Measurements from ENCODE around the gene GRM7. TPM values are rescaled to one million over a fixed set of nuclear protein-coding genes. Genes with fewer than 3 reads are reported as not detected.

Gene GRM7
- total and polyA plus RNA-seq, 9 donors = 0.18 to 0.85 (median 0.26) TPM; not detected in 3

DNA sequence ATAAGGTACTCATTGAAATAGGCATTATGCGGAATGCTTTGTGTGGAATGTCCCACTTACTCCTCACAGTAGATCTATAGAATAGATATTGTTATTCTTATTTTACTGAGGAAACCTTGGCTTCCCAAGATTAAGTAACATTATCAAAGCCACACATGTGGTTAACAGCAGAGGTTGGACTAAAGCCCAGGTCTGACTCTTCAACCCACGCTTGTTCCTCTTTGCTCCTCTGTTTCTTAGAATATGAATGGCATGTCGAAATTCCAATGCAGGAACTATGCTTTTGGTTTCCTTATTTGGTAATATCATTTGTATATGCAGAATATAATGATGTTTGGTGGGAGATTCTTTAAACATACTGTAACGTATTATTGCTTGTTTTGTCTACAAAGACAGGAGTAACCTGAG, 821.9 kb downstream of the GRM7 start:
- TF ChIP-seq, protein P1, sequence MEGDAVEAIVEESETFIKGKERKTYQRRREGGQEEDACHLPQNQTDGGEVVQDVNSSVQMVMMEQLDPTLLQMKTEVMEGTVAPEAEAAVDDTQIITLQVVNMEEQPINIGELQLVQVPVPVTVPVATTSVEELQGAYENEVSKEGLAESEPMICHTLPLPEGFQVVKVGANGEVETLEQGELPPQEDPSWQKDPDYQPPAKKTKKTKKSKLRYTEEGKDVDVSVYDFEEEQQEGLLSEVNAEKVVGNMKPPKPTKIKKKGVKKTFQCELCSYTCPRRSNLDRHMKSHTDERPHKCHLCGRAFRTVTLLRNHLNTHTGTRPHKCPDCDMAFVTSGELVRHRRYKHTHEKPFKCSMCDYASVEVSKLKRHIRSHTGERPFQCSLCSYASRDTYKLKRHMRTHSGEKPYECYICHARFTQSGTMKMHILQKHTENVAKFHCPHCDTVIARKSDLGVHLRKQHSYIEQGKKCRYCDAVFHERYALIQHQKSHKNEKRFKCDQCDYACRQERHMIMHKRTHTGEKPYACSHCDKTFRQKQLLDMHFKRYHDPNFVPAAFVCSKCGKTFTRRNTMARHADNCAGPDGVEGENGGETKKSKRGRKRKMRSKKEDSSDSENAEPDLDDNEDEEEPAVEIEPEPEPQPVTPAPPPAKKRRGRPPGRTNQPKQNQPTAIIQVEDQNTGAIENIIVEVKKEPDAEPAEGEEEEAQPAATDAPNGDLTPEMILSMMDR (IDR thresholded peaks at IDR 0.05) = no peak
- TF ChIP-seq POLR2A (IDR thresholded peaks at IDR 0.05) (no peak), EP300 (IDR thresholded peaks at IDR 0.05) (no peak)
- H3K9me3 ChIP-seq = no peaks in the 10 kb centered on the region
- H3K36me3 ChIP-seq = no peaks in the 10 kb centered on the region
- DNase-seq = peak in 1 of 5 donors; percentile 34
- intact Hi-C loops (cut with DNase I) = no loop called here
- H3K27me3 ChIP-seq = no peaks in the 10 kb centered on the region
- no peaks in the 10 kb centered on the region for H3K4me1 ChIP-seq (ENCODE audit: insufficient read depth)
- no peak overlapping the region for H3K27ac ChIP-seq
- 3 to 15% (median 5%) methylated on average over 4 of the region's 4 CpGs for WGBS, 3 donors
- H3K4me3 ChIP-seq = no peak overlapping the region

DNA sequence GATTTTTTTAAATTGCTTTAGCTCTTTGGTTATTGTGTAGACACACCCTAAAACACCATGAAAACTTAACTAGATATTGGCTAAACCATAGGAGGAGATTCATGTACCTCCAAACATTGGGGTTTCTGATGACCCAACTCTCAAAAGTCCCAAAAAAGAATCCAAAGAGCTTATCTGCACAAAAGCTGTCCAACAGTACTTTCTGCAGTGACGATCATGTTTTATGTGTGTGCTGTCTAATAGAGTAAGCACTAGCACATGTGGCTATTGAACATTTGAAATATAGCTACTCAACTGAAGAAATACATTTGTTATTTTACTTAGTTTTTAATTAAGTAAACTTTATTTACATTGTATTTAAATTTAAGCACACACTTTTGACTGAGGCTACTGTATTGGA, 822.5 kb downstream of the GRM7 start:
- no peak for TF ChIP-seq EP300 (IDR thresholded peaks at IDR 0.05)
- TF ChIP-seq POLR2A (IDR thresholded peaks at IDR 0.05) = no peak
- TF ChIP-seq, protein P1 (IDR thresholded peaks at IDR 0.05) = no peak
- intact Hi-C loops (cut with DNase I) = no loop called here
- Histone ChIP-seq H3K27ac (no peak overlapping the region), H3K4me1 (ENCODE audit: insufficient read depth) (no peaks in the 10 kb centered on the region), H3K9me3 (no peaks in the 10 kb centered on the region), H3K36me3 (no peaks in the 10 kb centered on the region), H3K4me3 (no peak overlapping the region), H3K27me3 (no peaks in the 10 kb centered on the region)
- no peak for DNase-seq
- 4 to 23% (median 16%) methylated on average over 1 of the region's 1 CpG for WGBS, 3 donors

DNA sequence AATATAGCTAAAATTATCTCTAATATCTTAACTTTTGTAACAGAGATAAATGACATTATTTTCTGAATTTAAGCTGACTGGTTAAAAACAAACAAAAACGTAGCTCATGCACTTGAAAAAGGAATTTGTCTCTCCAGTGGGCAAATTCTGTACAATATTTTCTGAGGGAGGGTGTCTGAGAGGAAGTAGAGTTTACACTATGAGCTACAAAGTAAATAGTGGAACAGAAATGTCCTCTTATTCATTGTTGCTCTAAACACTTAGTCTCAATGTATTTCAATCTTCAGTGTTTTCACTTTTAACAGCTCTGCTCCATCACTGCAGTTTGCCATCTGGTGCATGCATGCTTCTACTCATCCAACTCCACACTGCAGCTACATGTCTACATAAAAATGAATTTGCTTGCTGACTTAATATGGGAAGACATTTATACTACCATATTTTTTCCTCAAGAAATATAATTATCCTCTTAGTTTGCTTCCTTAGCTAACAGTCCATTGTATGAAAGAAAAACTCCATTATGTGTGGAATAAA, 823.3 kb downstream of the GRM7 start:
- Histone ChIP-seq H3K27ac (no peak overlapping the region), H3K4me1 (ENCODE audit: insufficient read depth) (no peaks in the 10 kb centered on the region), H3K27me3 (no peaks in the 10 kb centered on the region), H3K9me3 (no peaks in the 10 kb centered on the region), H3K4me3 (no peak overlapping the region), H3K36me3 (no peaks in the 10 kb centered on the region)
- intact Hi-C loops (cut with DNase I) = no loop called here
- TF ChIP-seq EP300 (IDR thresholded peaks at IDR 0.05) = no peak
- no peak for TF ChIP-seq POLR2A (IDR thresholded peaks at IDR 0.05)
- TF ChIP-seq, protein P1 (IDR thresholded peaks at IDR 0.05) = no peak
- WGBS, 3 donors = 31 to 52% (median 41%) methylated on average over 1 of the region's 1 CpG
- DNase-seq = no peak

DNA sequence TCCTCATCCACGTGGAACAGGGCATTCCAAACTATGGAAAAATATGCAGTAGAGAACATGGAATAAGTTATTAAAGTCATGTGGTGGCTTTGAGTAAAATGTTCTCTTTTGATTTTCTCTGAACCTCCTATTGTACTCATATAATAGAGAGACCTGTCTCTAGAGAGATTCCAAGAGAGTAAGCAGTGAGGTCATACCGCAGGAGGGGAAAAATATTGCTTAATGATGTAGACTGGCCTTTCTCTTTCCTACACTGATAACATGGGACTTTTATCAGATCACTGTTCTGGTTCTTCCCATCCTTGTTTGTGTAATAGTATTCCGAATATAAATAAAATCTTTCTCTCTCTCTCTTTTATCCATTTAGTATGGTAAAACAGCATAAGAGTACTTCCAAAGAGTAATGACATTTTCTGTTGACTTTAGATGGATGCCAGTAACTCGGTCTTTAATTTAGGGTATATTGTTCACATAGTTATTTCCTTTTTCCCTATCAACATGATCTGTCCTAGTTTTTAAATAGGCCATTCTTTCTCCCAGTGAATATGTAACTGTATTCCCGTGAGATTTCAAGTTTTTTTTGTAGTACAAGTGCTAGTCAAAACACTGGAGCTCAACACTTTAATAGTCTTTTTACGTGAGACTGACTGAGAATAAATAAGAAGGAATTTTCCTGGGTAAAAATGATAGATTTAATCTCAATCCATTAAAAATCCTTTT, 826.7 kb downstream of the GRM7 start:
- H3K27ac ChIP-seq = no peak overlapping the region
- no peaks in the 10 kb centered on the region for H3K9me3 ChIP-seq
- 86 to 95% (median 88%) methylated on average over 6 of the region's 6 CpGs for WGBS, 3 donors
- H3K4me3 ChIP-seq = no peak overlapping the region
- no peaks in the 10 kb centered on the region for H3K27me3 ChIP-seq
- DNase-seq = no peak
- no peaks in the 10 kb centered on the region for H3K4me1 ChIP-seq (ENCODE audit: insufficient read depth)
- TF ChIP-seq EP300 (IDR thresholded peaks at IDR 0.05) = no peak
- no peaks in the 10 kb centered on the region for H3K36me3 ChIP-seq
- intact Hi-C loops (cut with DNase I) = no loop called here

DNA sequence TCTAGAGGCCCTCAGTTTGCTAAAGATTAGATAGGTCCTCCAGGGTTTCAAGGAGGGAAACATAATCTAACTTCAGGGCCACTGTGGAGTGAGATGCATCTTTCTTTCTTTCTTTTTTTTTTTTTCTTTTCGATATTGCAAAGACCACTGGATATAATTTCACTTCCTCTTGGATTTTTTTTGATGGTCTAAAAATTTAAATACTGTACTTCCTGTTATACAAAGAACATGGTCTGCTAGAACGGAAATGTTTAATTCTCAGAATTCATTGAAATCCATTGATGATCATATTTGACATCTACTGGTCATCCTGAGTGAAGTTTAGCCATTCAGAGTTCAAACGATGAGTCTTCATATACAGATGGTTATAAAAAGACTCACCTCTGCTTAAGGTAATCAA, 832.0 kb downstream of the GRM7 start:
- TF ChIP-seq POLR2A (IDR thresholded peaks at IDR 0.05) = no peak
- no peak for TF ChIP-seq EP300 (IDR thresholded peaks at IDR 0.05)
- TF ChIP-seq, protein P1 (IDR thresholded peaks at IDR 0.05) = no peak
- no peaks in the 10 kb centered on the region for H3K9me3 ChIP-seq
- no peak overlapping the region for H3K27ac ChIP-seq
- H3K36me3 ChIP-seq = no peaks in the 10 kb centered on the region
- no peaks in the 10 kb centered on the region for H3K27me3 ChIP-seq
- DNase-seq = no peak
- WGBS, 3 donors = 85 to 92% (median 90%) methylated on average over 3 of the region's 3 CpGs
- H3K4me3 ChIP-seq = no peak overlapping the region
- no peaks in the 10 kb centered on the region for H3K4me1 ChIP-seq (ENCODE audit: insufficient read depth)
- intact Hi-C loops (cut with DNase I) = no loop called here
